ENCODE results near the gene PLCL1. TPM values are rescaled to one million over a fixed set of nuclear protein-coding genes. Genes with fewer than 3 reads are reported as not detected.

Gene PLCL1
- polyA plus RNA-seq, 3 donors, result 0.69 to 1.4 (median 0.79) TPM

DNA sequence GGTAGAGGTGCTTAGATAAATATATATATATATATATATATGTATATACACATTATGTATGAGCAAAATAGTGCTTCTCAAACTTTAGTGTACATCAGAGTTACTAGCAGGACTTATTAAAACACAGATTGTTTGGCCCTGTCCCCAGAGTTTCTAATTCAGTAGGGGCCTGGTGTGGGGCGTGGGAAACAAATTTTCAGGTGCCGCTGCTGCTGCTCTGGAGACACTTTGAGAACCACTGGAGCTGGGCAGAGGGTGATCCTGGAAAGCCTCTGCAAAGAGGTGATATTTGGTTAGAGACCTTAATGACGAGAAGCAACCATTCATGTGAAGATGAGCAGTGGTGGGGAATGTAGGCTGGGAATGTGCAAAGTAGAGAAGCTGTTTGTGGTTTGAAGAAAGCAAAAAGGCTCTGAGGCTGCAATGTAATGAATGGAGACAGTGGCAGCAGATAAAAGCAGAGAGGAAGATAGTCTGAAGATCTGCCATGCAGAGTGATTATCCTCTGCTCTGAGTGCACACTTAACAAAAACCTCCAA lies 142.9 kb downstream of the PLCL1 start:
- no peaks in the 10 kb centered on the region for H3K4me1 Mint-ChIP-seq

DNA sequence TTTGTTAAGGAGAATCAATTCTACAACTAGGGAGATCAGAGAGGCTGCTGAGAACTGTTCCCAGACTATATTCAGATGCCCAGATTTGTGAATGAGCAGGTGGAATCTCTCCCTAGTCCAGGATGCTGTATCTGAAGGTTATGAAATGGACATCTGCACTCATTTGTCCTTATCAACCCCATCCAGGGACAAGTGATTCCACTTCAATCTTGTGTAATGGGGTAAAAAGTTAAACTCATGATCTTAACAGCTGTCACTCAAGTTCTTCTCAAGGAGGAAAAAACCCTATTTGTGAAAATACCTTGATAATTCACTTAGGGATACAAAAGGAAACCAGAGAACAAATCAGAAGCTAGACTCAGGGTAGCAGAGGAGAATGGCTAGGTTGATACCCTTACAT lies 144.8 kb downstream of the PLCL1 start:
- Histone ChIP-seq H3K4me2 (replicated peaks; ENCODE audit: extremely low read depth, low read length, poor library complexity, severe bottlenecking) (no peak overlapping the region), H3K4me1 (ENCODE audit: control insufficient read depth in 1 of 2, insufficient read depth in 2 of 2, low read length in 2 of 2) (no peaks in the 10 kb centered on the region), H2AFZ (ENCODE audit: insufficient read depth, low read depth, low read length, poor library complexity, severe bottlenecking) (no peak overlapping the region), H3K9me3 (replicated peaks in 1 of 2; ENCODE audit: control insufficient read depth in 1 of 2, insufficient read depth in 1 of 2, low read length in 2 of 2) (no peaks in the 10 kb centered on the region), H3K27me3 (ENCODE audit: control insufficient read depth in 2 of 2, insufficient read depth in 2 of 2, low read length in 2 of 2) (no peaks in the 10 kb centered on the region), H3K27ac (ENCODE audit: low read depth in 1 of 2, low read length in 2 of 2) (no peak overlapping the region), H3K79me2 (ENCODE audit: insufficient read depth, low read length) (no peaks in the 10 kb centered on the region), H3K36me3 (replicated peaks in 1 of 2; ENCODE audit: control insufficient read depth in 1 of 2, insufficient read depth in 2 of 2, low read length in 2 of 2) (no peaks in the 10 kb centered on the region), H4K20me1 (ENCODE audit: insufficient read depth, low read length) (no peaks in the 10 kb centered on the region), H3K4me3 (replicated peaks in 1 of 3; ENCODE audit: low read depth in 2 of 3, low read length in 3 of 3) (no peak overlapping the region), H3K9ac (ENCODE audit: insufficient read depth, low read length, poor library complexity, severe bottlenecking) (no peak overlapping the region)
- H3K4me3 Mint-ChIP-seq, result no peak overlapping the region
- peaks cover 5 to 11% (median 5%) of the 10 kb centered on the region in 3 donors for H3K27me3 Mint-ChIP-seq (ENCODE audit: low read depth in 3 of 3)
- no peak for DNase-seq
- intact Hi-C loops (cut with micrococcal nuclease), result no loop called here
- TF ChIP-seq CTCF (IDR thresholded peaks at IDR 0.05), result no peak
- no peaks in the 10 kb centered on the region for H3K36me3 Mint-ChIP-seq
- H3K27ac Mint-ChIP-seq, result no peak overlapping the region
- H3K9me3 Mint-ChIP-seq, result peaks cover 0 to 3% (median 0%) of the 10 kb centered on the region in 7 donors
- no peaks in the 10 kb centered on the region for H3K4me1 Mint-ChIP-seq

More for the DNA sequence above, 142.9 kb downstream of the PLCL1 start:
- TF ChIP-seq CTCF (IDR thresholded peaks at IDR 0.05), result no peak
- Histone ChIP-seq H3K4me1 (ENCODE audit: control insufficient read depth in 1 of 2, insufficient read depth in 2 of 2, low read length in 2 of 2) (no peaks in the 10 kb centered on the region), H3K4me3 (replicated peaks in 1 of 3; ENCODE audit: low read depth in 2 of 3, low read length in 3 of 3) (no peak overlapping the region), H3K4me2 (replicated peaks; ENCODE audit: extremely low read depth, low read length, poor library complexity, severe bottlenecking) (no peak overlapping the region), H3K79me2 (ENCODE audit: insufficient read depth, low read length) (no peaks in the 10 kb centered on the region), H3K9ac (ENCODE audit: insufficient read depth, low read length, poor library complexity, severe bottlenecking) (no peak overlapping the region), H4K20me1 (ENCODE audit: insufficient read depth, low read length) (no peaks in the 10 kb centered on the region), H2AFZ (ENCODE audit: insufficient read depth, low read depth, low read length, poor library complexity, severe bottlenecking) (no peak overlapping the region), H3K27me3 (ENCODE audit: control insufficient read depth in 2 of 2, insufficient read depth in 2 of 2, low read length in 2 of 2) (no peaks in the 10 kb centered on the region), H3K36me3 (replicated peaks in 1 of 2; ENCODE audit: control insufficient read depth in 1 of 2, insufficient read depth in 2 of 2, low read length in 2 of 2) (no peaks in the 10 kb centered on the region), H3K27ac (ENCODE audit: low read depth in 1 of 2, low read length in 2 of 2) (no peak overlapping the region), H3K9me3 (replicated peaks in 1 of 2; ENCODE audit: control insufficient read depth in 1 of 2, insufficient read depth in 1 of 2, low read length in 2 of 2) (no peaks in the 10 kb centered on the region)
- H3K27me3 Mint-ChIP-seq (ENCODE audit: low read depth in 3 of 3), result peaks cover 5 to 11% (median 5%) of the 10 kb centered on the region in 3 donors
- no peak for DNase-seq
- H3K9me3 Mint-ChIP-seq, result peaks cover 0 to 3% (median 0%) of the 10 kb centered on the region in 7 donors
- intact Hi-C loops (cut with micrococcal nuclease), result no loop called here
- H3K4me3 Mint-ChIP-seq, result no peak overlapping the region
- H3K36me3 Mint-ChIP-seq, result no peaks in the 10 kb centered on the region
- 91% methylated on average over 3 of the region's 3 CpGs for WGBS (ENCODE audit: insufficient coverage)
- H3K27ac Mint-ChIP-seq, result no peak overlapping the region

Measured in CD14-positive monocyte (primary cell).